ENCODE measurements around the gene RAB35. TPM values are rescaled to one million over a fixed set of nuclear protein-coding genes. Genes with fewer than 3 reads are reported as not detected.

The RAB35 gene
- total and polyA plus RNA-seq, 2 experiments from 2014 or later = 9.9 to 16.9 TPM

- TF ChIP-seq NANOG (IDR thresholded peaks at IDR 0.05; ENCODE audit: borderline replicate concordance) (no peak), ZNF331 (CRISPR knock-in tag; IDR thresholded peaks at IDR 0.05; ENCODE audit: low read depth) (no peak), EZH2phosphoT487 (IDR thresholded peaks at IDR 0.05; ENCODE audit: unreplicated experiment) (no peak), REST (IDR thresholded peaks at IDR 0.05; ENCODE audit: unreplicated experiment) (no peak)
Observed at GRCh38 chr12:120090206-120090605, 26.3 kb downstream of the RAB35 start (continued).

GRCh38 chr12:120089796-120090195, 26.8 kb downstream of the RAB35 start:
- Histone ChIP-seq H3K36me3 (ENCODE audit: insufficient read depth) (no peaks in the 10 kb centered on the region), H3K9me2 (ENCODE audit: insufficient read depth) (no peaks in the 10 kb centered on the region), H3F3A (replicated peaks; ENCODE audit: low read depth) (peaks cover 33% of the 10 kb centered on the region), H3K27ac (ENCODE audit: low read depth) (no peak overlapping the region), H3K4me1 (ENCODE audit: insufficient read depth) (peaks cover 43% of the 10 kb centered on the region), H3K4me3 (no peak overlapping the region), H3K27me3 (ENCODE audit: insufficient read depth) (no peaks in the 10 kb centered on the region), H3K4me2 (no peak overlapping the region), H2AFZ (no peak overlapping the region), H3K79me2 (replicated peaks; ENCODE audit: insufficient read depth) (no peaks in the 10 kb centered on the region), H4K20me1 (replicated peaks; ENCODE audit: insufficient read depth) (no peaks in the 10 kb centered on the region)
- Mint-ChIP-seq H3K4me3 (no peak overlapping the region), H3K27ac (no peak overlapping the region), H3K9me3 (no peaks in the 10 kb centered on the region; the same call in 2 of the 3 replicates), H3K4me1 (peaks cover 72% of the 10 kb centered on the region), H3K36me3 (ENCODE audit: low read depth) (peaks cover 21% of the 10 kb centered on the region), H3K27me3 (ENCODE audit: insufficient read depth, low read depth, poor library complexity) (peaks cover 19% of the 10 kb centered on the region)
- ATAC-seq (no peak), DNase-seq (ENCODE audit: low spot score) (no peak)
- TF ChIP-seq CREB1 (CRISPR knock-in tag; IDR thresholded peaks at IDR 0.05; ENCODE audit: low read depth) (no peak), EZH2phosphoT487 (IDR thresholded peaks at IDR 0.05; ENCODE audit: unreplicated experiment) (no peak), ZNF114 (CRISPR knock-in tag; IDR thresholded peaks at IDR 0.05) (no peak), POLR2AphosphoS5 (IDR thresholded peaks at IDR 0.05; ENCODE audit: low read depth) (no peak), CTCF (conservative IDR thresholded peaks at IDR 0.05; ENCODE audit: low read depth in 2 of 2) (no peak), REST (IDR thresholded peaks at IDR 0.05; ENCODE audit: unreplicated experiment) (no peak), ETS1 (IDR thresholded peaks at IDR 0.05) (no peak), EZH2 (IDR thresholded peaks at IDR 0.05; ENCODE audit: low read depth, unreplicated experiment) (no peak), JUNB (IDR thresholded peaks at IDR 0.05; ENCODE audit: unreplicated experiment) (no peak)

Data from GM23338 (cell line).